ENCODE measurements around the gene RSAD1. TPM values are rescaled to one million over a fixed set of nuclear protein-coding genes. Genes with fewer than 3 reads are reported as not detected.

The RSAD1 gene
- total RNA-seq, 1 donor from 2014 or later, result 42.2 TPM

GRCh38 chr17:50519141-50519834 lies 40.6 kb downstream of the RSAD1 start:
- no peaks in the 10 kb centered on the region for H3K9me3 Mint-ChIP-seq
- intact Hi-C loops (cut with micrococcal nuclease), result no loop called here
- no peaks in the 10 kb centered on the region for H3K27me3 Mint-ChIP-seq
- ATAC-seq (ENCODE audit: low read depth) (no peak), DNase-seq (no peak)
- no peak overlapping the region for H3K27ac Mint-ChIP-seq
- ChIA-PET POLR2A (no interaction called here), CTCF (no interaction called here)
- H3K36me3 Mint-ChIP-seq (ENCODE audit: low read depth), result no peaks in the 10 kb centered on the region
- H3K4me3 Mint-ChIP-seq, result no peak overlapping the region
- H3K4me1 Mint-ChIP-seq, result no peaks in the 10 kb centered on the region
- TF ChIP-seq CTCF (IDR thresholded peaks at IDR 0.05), result no peak

- no peaks in the 10 kb centered on the region for H3K36me3 Mint-ChIP-seq (ENCODE audit: low read depth)
- H3K4me3 Mint-ChIP-seq, result no peak overlapping the region
- POLR2A ChIA-PET, result no interaction called here
- no peak for DNase-seq
- H3K9me3 Mint-ChIP-seq, result no peaks in the 10 kb centered on the region
- no peak for ATAC-seq (ENCODE audit: low read depth)
- no peaks in the 10 kb centered on the region for H3K4me1 Mint-ChIP-seq
- CTCF ChIA-PET, result no interaction called here
- H3K27me3 Mint-ChIP-seq, result no peaks in the 10 kb centered on the region
- H3K27ac Mint-ChIP-seq, result no peak overlapping the region
- no peak for TF ChIP-seq CTCF (IDR thresholded peaks at IDR 0.05)
- intact Hi-C loops (cut with micrococcal nuclease), result no loop called here
Observed at GRCh38 chr17:50520483-50520882, 41.8 kb downstream of the RSAD1 start.

- TF ChIP-seq CTCF (IDR thresholded peaks at IDR 0.05), result no peak
- intact Hi-C loops (cut with micrococcal nuclease), result no loop called here
- H3K27ac Mint-ChIP-seq, result no peak overlapping the region
- H3K4me3 Mint-ChIP-seq, result no peak overlapping the region
- H3K27me3 Mint-ChIP-seq, result no peaks in the 10 kb centered on the region
- DNase-seq (no peak), ATAC-seq (ENCODE audit: low read depth) (no peak)
- CTCF ChIA-PET, result no interaction called here
- no peaks in the 10 kb centered on the region for H3K4me1 Mint-ChIP-seq
- POLR2A ChIA-PET, result no interaction called here
- H3K9me3 Mint-ChIP-seq, result no peaks in the 10 kb centered on the region
- no peaks in the 10 kb centered on the region for H3K36me3 Mint-ChIP-seq (ENCODE audit: low read depth)
Observed at GRCh38 chr17:50521514-50521913, 42.9 kb downstream of the RSAD1 start.

GRCh38 chr17:50522766-50523165 lies 44.1 kb downstream of the RSAD1 start:
- POLR2A ChIA-PET, result no interaction called here
- Mint-ChIP-seq H3K4me3 (no peak overlapping the region), H3K4me1 (no peaks in the 10 kb centered on the region), H3K9me3 (no peaks in the 10 kb centered on the region), H3K36me3 (ENCODE audit: low read depth) (no peaks in the 10 kb centered on the region), H3K27me3 (no peaks in the 10 kb centered on the region), H3K27ac (no peak overlapping the region)
- no peak for TF ChIP-seq CTCF (IDR thresholded peaks at IDR 0.05)
- CTCF ChIA-PET, result no interaction called here
- ATAC-seq (ENCODE audit: low read depth) (no peak), DNase-seq (no peak)
- intact Hi-C loops (cut with micrococcal nuclease), result no loop called here

- intact Hi-C loops (cut with micrococcal nuclease), result no loop called here
- TF ChIP-seq CTCF (IDR thresholded peaks at IDR 0.05), result no peak
- ATAC-seq (ENCODE audit: low read depth) (no peak), DNase-seq (no peak)
- no peaks in the 10 kb centered on the region for H3K4me1 Mint-ChIP-seq
- ChIA-PET POLR2A (no interaction called here), CTCF (no interaction called here)
- H3K4me3 Mint-ChIP-seq, result no peak overlapping the region
- H3K27ac Mint-ChIP-seq, result no peak overlapping the region
- no peaks in the 10 kb centered on the region for H3K27me3 Mint-ChIP-seq
- no peaks in the 10 kb centered on the region for H3K9me3 Mint-ChIP-seq
- H3K36me3 Mint-ChIP-seq (ENCODE audit: low read depth), result no peaks in the 10 kb centered on the region
Observed at GRCh38 chr17:50523208-50523607, 44.5 kb downstream of the RSAD1 start.

Measured in activated B cell treated with CpG ODN at 0.5 μM for 24 hours (primary cell).